ENCODE results near the gene FOXF2. TPM values are rescaled to one million over a fixed set of nuclear protein-coding genes. Genes with fewer than 3 reads are reported as not detected.

FOXF2 gene
- total and polyA plus RNA-seq, 2 donors (not counting 3 experiments of a cell fraction or from before 2014, with no cell fraction given): not detected

GRCh38 chr6:1348675-1349074 is 40.7 kb upstream of the FOXF2 start:
- dilution Hi-C loops (cut with MboI; ENCODE audit: extremely low pct_ligation_motif_present, low sequenced_read_pairs): no loop called here
- Histone ChIP-seq H3K27ac (ENCODE audit: insufficient read depth, low read depth, low read length) (no peak overlapping the region), H3K4me1 (ENCODE audit: control insufficient read depth, extremely low read depth, insufficient read depth, low read length) (no peaks in the 10 kb centered on the region), H3K27me3 (ENCODE audit: control insufficient read depth in 2 of 2, insufficient read depth in 2 of 2, low read length in 2 of 2) (no peaks in the 10 kb centered on the region), H3K4me2 (ENCODE audit: insufficient read depth, low read length) (no peak overlapping the region), H3K9me1 (replicated peaks; ENCODE audit: control insufficient read depth, extremely low read depth, insufficient read depth, low read length) (no peaks in the 10 kb centered on the region), H3K9me3 (replicated peaks; ENCODE audit: control insufficient read depth, insufficient read depth, low read length) (no peaks in the 10 kb centered on the region), H3K4me3 (replicated peaks in 1 of 3; ENCODE audit: insufficient read depth in 1 of 3, low read depth in 1 of 3, low read length in 3 of 3) (no peak overlapping the region), H4K20me1 (replicated peaks; ENCODE audit: control insufficient read depth, extremely low read depth, insufficient read depth, low read length) (no peaks in the 10 kb centered on the region), H3K79me2 (ENCODE audit: control insufficient read depth, insufficient read depth, low read length) (no peaks in the 10 kb centered on the region), H3K36me3 (ENCODE audit: control insufficient read depth in 2 of 2, extremely low read depth in 1 of 2, insufficient read depth in 2 of 2, low read length in 2 of 2) (no peaks in the 10 kb centered on the region), H2AFZ (ENCODE audit: low read depth, low read length) (no peak overlapping the region), H3K9ac (replicated peaks; ENCODE audit: extremely low read depth, insufficient read depth, low read length) (no peak overlapping the region)
- ChIA-PET POLR2A (no interaction called here), CTCF (no interaction called here)
- intact Hi-C loops (cut with micrococcal nuclease): no loop called here
- DNase-seq (ENCODE audit: low read depth, low spot score) (no peak), FAIRE-seq (no peak)
- BruUV-seq (replicated peaks): no TSS peak
- no peak for TF ChIP-seq CTCF (IDR thresholded peaks at IDR 0.05; ENCODE audit: extremely low read depth in 1 of 2, insufficient read depth in 1 of 2, low read depth in 1 of 2, low read length in 2 of 2)
- no peak for TF ChIP-seq EZH2 (IDR thresholded peaks at IDR 0.05; ENCODE audit: borderline replicate concordance, low read depth, low read length, severe bottlenecking)
- TF ChIP-seq JUN (IDR thresholded peaks at IDR 0.05; ENCODE audit: borderline replicate concordance, insufficient read depth, insufficient read length, low read depth): no peak
- no peak for TF ChIP-seq POLR2A (IDR thresholded peaks at IDR 0.05; ENCODE audit: low read depth, low read length)
- no peak for TF ChIP-seq FOS (IDR thresholded peaks at IDR 0.05; ENCODE audit: borderline replicate concordance, insufficient read depth, low read length)
- no peak for TF ChIP-seq GATA2 (IDR thresholded peaks at IDR 0.05; ENCODE audit: insufficient read depth, insufficient read length, low read depth, low read length)
- no peak for TF ChIP-seq POLR2AphosphoS5 (IDR thresholded peaks at IDR 0.05; ENCODE audit: insufficient read depth, low read depth, low read length)
- no peak for TF ChIP-seq MAX (IDR thresholded peaks at IDR 0.05; ENCODE audit: insufficient read depth, insufficient read length)
- TF ChIP-seq MYC (IDR thresholded peaks at IDR 0.05; ENCODE audit: low read depth, low read length): no peak
